ENCODE data around the gene MAP9.
A peak's percentile ranks its signal among the peaks of the same experiment; 100 is the strongest.

MAP9 gene

DNA sequence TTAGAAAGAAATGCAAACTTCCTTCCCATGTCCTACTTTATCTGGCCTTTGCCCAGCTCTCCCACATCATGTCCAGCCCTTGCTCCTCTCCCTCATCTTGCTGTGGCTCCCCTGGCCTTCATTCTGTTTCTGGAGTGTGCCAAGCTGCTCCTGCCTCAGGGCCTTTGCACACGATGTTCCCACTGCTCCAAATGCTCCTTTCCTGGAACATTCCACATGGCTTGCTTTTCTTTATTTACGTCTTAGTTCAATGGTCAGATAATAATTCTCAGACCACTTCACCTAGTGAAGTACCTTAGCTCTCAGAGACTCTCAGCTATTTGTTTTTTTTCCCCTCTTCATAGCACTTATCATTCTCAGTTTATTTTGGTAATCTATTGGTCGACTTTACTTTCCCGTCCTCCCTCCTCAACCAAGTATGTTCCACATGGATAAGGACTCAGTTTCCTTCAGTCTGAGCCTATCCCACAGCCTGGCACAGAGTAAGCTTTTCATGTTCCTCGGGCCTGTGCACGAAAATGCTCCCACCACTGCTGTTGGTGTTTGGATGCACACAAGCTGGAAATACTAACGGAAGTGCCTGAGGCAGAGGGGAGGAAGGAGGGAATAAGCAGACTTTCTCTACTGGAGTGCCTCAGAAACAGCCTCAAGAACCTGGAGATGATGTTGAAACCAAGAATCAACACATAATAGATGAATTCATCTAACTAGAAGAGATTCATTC lies 23.4 kb upstream of the MAP9 start:
- no peak for DNase-seq (ENCODE audit: low read depth)
- H3K4me3 ChIP-seq (ENCODE audit: control insufficient read depth, low read depth, low read length), result no peak overlapping the region
- TF ChIP-seq, protein P1, sequence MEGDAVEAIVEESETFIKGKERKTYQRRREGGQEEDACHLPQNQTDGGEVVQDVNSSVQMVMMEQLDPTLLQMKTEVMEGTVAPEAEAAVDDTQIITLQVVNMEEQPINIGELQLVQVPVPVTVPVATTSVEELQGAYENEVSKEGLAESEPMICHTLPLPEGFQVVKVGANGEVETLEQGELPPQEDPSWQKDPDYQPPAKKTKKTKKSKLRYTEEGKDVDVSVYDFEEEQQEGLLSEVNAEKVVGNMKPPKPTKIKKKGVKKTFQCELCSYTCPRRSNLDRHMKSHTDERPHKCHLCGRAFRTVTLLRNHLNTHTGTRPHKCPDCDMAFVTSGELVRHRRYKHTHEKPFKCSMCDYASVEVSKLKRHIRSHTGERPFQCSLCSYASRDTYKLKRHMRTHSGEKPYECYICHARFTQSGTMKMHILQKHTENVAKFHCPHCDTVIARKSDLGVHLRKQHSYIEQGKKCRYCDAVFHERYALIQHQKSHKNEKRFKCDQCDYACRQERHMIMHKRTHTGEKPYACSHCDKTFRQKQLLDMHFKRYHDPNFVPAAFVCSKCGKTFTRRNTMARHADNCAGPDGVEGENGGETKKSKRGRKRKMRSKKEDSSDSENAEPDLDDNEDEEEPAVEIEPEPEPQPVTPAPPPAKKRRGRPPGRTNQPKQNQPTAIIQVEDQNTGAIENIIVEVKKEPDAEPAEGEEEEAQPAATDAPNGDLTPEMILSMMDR (conservative IDR thresholded peaks at IDR 0.05; ENCODE audit: control insufficient read depth, insufficient read depth, low read depth, low read length), result no peak

DNA sequence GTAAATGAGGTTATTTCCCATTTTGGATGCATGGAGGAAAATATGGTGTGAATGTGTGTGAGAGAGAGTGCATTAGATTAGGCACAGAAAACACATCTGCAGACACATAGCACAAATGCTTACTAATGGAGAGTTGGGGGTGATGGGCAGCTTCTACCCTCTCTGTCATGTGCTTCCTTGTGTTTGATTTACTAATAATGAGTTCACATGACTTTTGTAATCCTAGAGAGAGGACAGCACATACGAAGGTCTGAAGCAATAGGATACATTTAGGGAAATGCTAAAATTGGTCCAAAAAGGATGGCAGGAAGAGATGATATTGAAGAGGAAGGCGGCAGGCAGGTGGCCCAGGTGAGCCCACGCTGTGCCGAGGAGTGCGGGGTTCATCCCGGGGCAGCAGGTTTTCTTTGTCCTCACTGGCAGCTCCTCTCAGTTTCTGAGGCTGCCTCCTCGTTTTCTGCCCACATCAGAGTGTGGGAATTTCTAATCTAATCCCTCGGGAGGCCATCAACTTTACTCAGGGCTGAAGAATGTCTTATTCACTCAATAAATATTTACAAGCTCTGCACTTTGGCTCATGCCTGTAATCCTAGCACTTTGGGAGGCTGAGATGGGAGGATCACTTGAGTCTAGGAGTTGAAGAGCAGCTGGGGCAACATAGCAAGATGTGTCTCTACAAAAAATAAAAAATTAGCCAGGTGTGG lies 15.9 kb upstream of the MAP9 start:
- peak; percentile 88 for DNase-seq (ENCODE audit: low read depth)
- no peak overlapping the region for H3K4me3 ChIP-seq (ENCODE audit: control insufficient read depth, low read depth, low read length)

DNA sequence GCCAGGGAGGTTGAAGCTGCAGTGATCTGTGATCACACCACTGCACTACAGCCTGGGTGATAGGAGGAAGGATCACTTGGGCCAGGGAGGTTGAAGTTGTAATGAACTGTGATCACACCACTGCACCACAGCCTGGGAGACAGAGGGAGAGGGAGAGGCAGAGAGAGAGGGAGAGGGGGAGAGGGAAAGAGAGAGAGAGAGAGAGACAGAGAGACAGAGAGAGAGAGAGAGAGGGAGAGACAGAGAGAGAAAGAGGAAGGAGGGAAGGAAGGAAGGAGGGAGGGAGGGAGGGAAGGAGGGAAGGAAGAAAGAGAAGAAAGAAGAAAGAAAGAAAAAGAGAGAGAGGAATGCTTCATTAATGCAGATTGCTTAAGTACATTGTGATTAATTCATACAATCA lies 15.2 kb upstream of the MAP9 start:
- no peak overlapping the region for H3K4me3 ChIP-seq (ENCODE audit: control insufficient read depth, low read depth, low read length)
- DNase-seq (ENCODE audit: low read depth), result no peak

More for the DNA sequence above, 15.9 kb upstream of the MAP9 start:
- TF ChIP-seq, protein P1 (conservative IDR thresholded peaks at IDR 0.05; ENCODE audit: control insufficient read depth, insufficient read depth, low read depth, low read length), result no peak

DNA sequence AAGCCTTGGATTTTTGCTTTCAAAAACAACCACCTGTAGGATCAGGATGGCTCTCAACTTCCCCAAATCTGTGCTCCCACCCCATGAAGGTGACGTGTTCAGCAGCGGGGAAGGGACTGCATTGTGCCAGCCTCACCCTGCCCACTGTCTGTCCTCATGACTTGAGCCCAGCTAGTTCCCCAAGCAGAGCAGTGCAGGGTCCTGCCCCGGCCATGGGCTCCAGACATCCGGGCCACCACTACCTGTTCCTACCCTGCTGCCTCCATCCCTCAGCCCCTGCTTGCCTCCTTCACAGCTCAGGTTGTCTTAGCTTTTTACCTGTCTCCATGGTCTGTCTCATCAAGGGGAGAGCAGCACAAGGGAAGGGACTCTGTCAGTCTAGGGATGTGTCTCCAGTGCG lies 11.4 kb upstream of the MAP9 start:
- H3K4me3 ChIP-seq (ENCODE audit: control insufficient read depth, low read depth, low read length), result no peak overlapping the region
- DNase-seq (ENCODE audit: low read depth), result no peak
- TF ChIP-seq, protein P1 (conservative IDR thresholded peaks at IDR 0.05; ENCODE audit: control insufficient read depth, insufficient read depth, low read depth, low read length), result no peak

More for the DNA sequence above, 15.2 kb upstream of the MAP9 start:
- TF ChIP-seq, protein P1 (conservative IDR thresholded peaks at IDR 0.05; ENCODE audit: control insufficient read depth, insufficient read depth, low read depth, low read length), result no peak

DNA sequence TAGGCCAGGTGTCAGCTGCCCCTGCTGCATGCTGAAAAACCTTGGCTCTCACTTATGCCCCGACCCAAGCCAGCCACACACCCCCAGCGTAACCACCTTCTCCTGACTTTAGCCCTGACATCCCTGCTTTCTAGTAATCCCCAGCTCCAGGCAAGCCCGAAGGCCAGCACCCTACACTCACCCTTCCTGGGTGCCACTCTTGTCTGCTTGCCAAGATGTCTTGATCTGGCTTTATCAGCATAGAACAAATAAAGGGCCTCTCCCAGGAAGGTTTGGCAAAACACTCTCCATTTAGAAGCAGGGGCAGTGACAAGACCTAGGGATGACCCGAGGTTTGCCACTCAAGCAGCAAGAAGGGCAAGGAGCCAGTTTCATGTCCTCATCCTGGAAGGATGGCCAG lies 6.8 kb upstream of the MAP9 start:
- no peak for DNase-seq (ENCODE audit: low read depth)
- TF ChIP-seq, protein P1 (conservative IDR thresholded peaks at IDR 0.05; ENCODE audit: control insufficient read depth, insufficient read depth, low read depth, low read length), result no peak
- H3K4me3 ChIP-seq (ENCODE audit: control insufficient read depth, low read depth, low read length), result no peak overlapping the region

DNA sequence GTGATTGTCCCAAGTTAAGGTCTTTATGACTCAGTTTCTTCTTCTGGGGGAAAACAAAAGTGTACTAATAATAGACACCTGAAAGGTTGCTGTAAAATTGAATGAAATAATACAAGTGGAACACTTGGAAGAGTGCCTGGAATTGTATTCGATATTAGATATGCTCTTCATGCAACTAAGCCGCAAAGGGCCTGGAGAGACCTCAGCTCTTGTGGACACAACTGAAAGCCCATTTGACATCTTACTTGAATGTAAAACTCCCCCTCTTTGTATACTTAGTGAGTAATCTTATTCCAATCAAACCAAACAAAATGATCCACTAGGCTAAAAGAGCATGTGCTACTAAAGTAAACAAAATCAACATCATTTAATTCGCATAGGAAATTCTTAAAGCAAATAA lies 511 bp upstream of the MAP9 start:
- peak overlapping the region; percentile 82 for H3K4me3 ChIP-seq (ENCODE audit: control insufficient read depth, low read depth, low read length)
- TF ChIP-seq, protein P1 (conservative IDR thresholded peaks at IDR 0.05; ENCODE audit: control insufficient read depth, insufficient read depth, low read depth, low read length), result no peak
- peak; percentile 54 for DNase-seq (ENCODE audit: low read depth)

All from fibroblast of mammary gland (primary cell).